ENCODE measurements around the gene ULBP1. TPM values are rescaled to one million over a fixed set of nuclear protein-coding genes. Genes with fewer than 3 reads are reported as not detected.
"Not testable (repeated sequence)": the region's sequence is repeated elsewhere in the genome, so short reads cannot be mapped to it uniquely, and the experiment has no call there.

Gene ULBP1
- total and polyA plus RNA-seq, 2 experiments from 2014 or later, result 0.27 TPM

DNA sequence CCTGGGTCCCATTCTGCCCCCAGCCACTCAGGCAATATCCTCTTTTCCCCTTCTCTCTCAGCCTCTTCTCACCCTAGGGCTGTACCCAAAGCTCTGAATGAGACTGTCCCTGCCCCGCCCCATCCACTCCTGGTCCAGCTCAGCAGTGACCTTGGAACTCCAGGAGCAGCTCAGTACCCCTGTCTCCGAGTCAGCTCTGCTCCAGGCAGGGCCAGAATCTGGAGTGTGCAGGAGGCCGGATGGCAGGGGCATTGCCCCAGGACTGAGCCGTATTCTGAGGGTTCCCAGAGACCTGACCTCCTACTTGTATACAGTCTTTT, 38.9 kb upstream of the ULBP1 start:
- no peaks in the 10 kb centered on the region for H3K79me2 ChIP-seq
- no peak overlapping the region for H3K4me3 ChIP-seq
- WGBS (ENCODE audit: low lambda C conversion rate, missing lambda C conversion rate), result 79% methylated on average over 4 of the region's 4 CpGs
- peaks cover 6% of the 10 kb centered on the region for H3K4me1 ChIP-seq (ENCODE audit: insufficient read depth)
- H3K36me3 ChIP-seq (replicated peaks; ENCODE audit: insufficient read depth, low read depth), result no peaks in the 10 kb centered on the region
- no peaks in the 10 kb centered on the region for H3K9me2 ChIP-seq (replicated peaks; ENCODE audit: insufficient read depth)
- no peak for DNase-seq (ENCODE audit: low spot score)
- H3K27me3 ChIP-seq, result peaks cover 52% of the 10 kb centered on the region
- H4K20me1 ChIP-seq (ENCODE audit: insufficient read depth, poor library complexity, severe bottlenecking), result no peaks in the 10 kb centered on the region
- H3K4me2 ChIP-seq, result no peak overlapping the region
- no peak overlapping the region for H3K27ac ChIP-seq
- no peaks in the 10 kb centered on the region for H3K9me3 ChIP-seq (ENCODE audit: low read depth)
- no peak overlapping the region for H2AFZ ChIP-seq
- no peak for TF ChIP-seq CTCF (IDR thresholded peaks at IDR 0.05; ENCODE audit: poor library complexity)
- no peak for TF ChIP-seq EZH2phosphoT487 (IDR thresholded peaks at IDR 0.05; ENCODE audit: low read depth, severe bottlenecking, unreplicated experiment)
- no peak for TF ChIP-seq EZH2 (IDR thresholded peaks at IDR 0.05; ENCODE audit: borderline replicate concordance)

GRCh38 chr6:149925253-149925973, 38.3 kb upstream of the ULBP1 start:
- H2AFZ ChIP-seq, result peak overlapping the region; percentile 87
- peak; percentile 30 for DNase-seq (ENCODE audit: low spot score)

GRCh38 chr6:149925974-149926777, 37.6 kb upstream of the ULBP1 start:
- Histone ChIP-seq H3K4me3 (peak overlapping the region; percentile 49), H3K9me2 (replicated peaks; ENCODE audit: insufficient read depth) (no peaks in the 10 kb centered on the region), H4K20me1 (ENCODE audit: insufficient read depth, poor library complexity, severe bottlenecking) (no peaks in the 10 kb centered on the region), H3K4me1 (ENCODE audit: insufficient read depth) (peaks cover 6% of the 10 kb centered on the region), H3K4me2 (peak overlapping the region; percentile 96), H3K27ac (no peak overlapping the region), H3K79me2 (no peaks in the 10 kb centered on the region), H3K27me3 (peaks cover 59% of the 10 kb centered on the region), H3K36me3 (replicated peaks; ENCODE audit: insufficient read depth, low read depth) (no peaks in the 10 kb centered on the region), H2AFZ (peak overlapping the region; percentile 87), H3K9me3 (ENCODE audit: low read depth) (no peaks in the 10 kb centered on the region)
- 6% methylated on average over 24 of the region's 31 CpGs for WGBS (ENCODE audit: low lambda C conversion rate, missing lambda C conversion rate)
- peak; percentile 92 for DNase-seq (ENCODE audit: low spot score)
- TF ChIP-seq EZH2 (IDR thresholded peaks at IDR 0.05; ENCODE audit: borderline replicate concordance), result no peak
- TF ChIP-seq EZH2phosphoT487 (IDR thresholded peaks at IDR 0.05; ENCODE audit: low read depth, severe bottlenecking, unreplicated experiment), result no peak
- peak; percentile 94 for TF ChIP-seq CTCF (IDR thresholded peaks at IDR 0.05; ENCODE audit: poor library complexity)

More at GRCh38 chr6:149925253-149925973, 38.3 kb upstream of the ULBP1 start:
- 13% methylated on average over 29 of the region's 34 CpGs for WGBS (ENCODE audit: low lambda C conversion rate, missing lambda C conversion rate)
- Histone ChIP-seq H4K20me1 (ENCODE audit: insufficient read depth, poor library complexity, severe bottlenecking) (no peaks in the 10 kb centered on the region), H3K9me3 (ENCODE audit: low read depth) (no peaks in the 10 kb centered on the region), H3K4me2 (peak overlapping the region; percentile 96), H3K9me2 (replicated peaks; ENCODE audit: insufficient read depth) (no peaks in the 10 kb centered on the region), H3K79me2 (no peaks in the 10 kb centered on the region), H3K4me1 (ENCODE audit: insufficient read depth) (peaks cover 6% of the 10 kb centered on the region), H3K36me3 (replicated peaks; ENCODE audit: insufficient read depth, low read depth) (no peaks in the 10 kb centered on the region), H3K27me3 (peaks cover 57% of the 10 kb centered on the region), H3K27ac (no peak overlapping the region), H3K4me3 (peak overlapping the region; percentile 49)
- TF ChIP-seq EZH2phosphoT487 (IDR thresholded peaks at IDR 0.05; ENCODE audit: low read depth, severe bottlenecking, unreplicated experiment) (no peak), CTCF (IDR thresholded peaks at IDR 0.05; ENCODE audit: poor library complexity) (no peak), EZH2 (IDR thresholded peaks at IDR 0.05; ENCODE audit: borderline replicate concordance) (no peak)

DNA sequence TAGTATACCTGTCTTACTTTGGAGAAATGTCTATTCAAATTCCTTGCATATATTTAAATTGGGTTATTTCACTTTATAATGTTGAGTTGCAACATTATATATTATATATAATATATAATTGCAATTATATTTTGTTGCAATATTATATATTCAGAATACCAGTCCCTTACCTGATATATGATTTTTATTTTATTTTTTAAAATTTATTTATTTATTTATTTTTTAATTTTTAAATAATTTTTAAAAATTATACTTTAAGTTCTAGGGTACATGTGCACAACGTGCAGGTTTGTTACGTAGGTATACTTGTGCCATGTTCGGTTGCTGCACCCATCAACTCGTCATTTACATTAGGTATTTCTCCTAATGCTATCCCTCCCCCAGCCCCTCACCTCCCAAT, 36.7 kb upstream of the ULBP1 start:
- DNase-seq (ENCODE audit: low spot score); H2AFZ ChIP-seq; H4K20me1 ChIP-seq (ENCODE audit: insufficient read depth, poor library complexity, severe bottlenecking); H3K36me3 ChIP-seq (replicated peaks; ENCODE audit: insufficient read depth, low read depth); H3K9me3 ChIP-seq (ENCODE audit: low read depth); H3K9me2 ChIP-seq (replicated peaks; ENCODE audit: insufficient read depth); H3K4me2 ChIP-seq; H3K79me2 ChIP-seq; H3K4me1 ChIP-seq (ENCODE audit: insufficient read depth); H3K4me3 ChIP-seq; H3K27ac ChIP-seq: not testable (repeated sequence)
- H3K27me3 ChIP-seq, result peaks cover 59% of the 10 kb centered on the region
- 92% methylated on average over 4 of the region's 4 CpGs for WGBS (ENCODE audit: low lambda C conversion rate, missing lambda C conversion rate)

Measured in hepatocyte (in vitro differentiated cells).